GM19467 (cell line): ENCODE data around the gene FZD7.

Experiments
- ATAC-seq: cut with Tn5 transposase; IDR thresholded peaks from one replicate; pipeline ENCODE4 v1.9.1; 2021; ENCODE audit warnings: mild to moderate bottlenecking, moderate library complexity; ENCODE audit not compliant: unreplicated experiment

The FZD7 gene

GRCh38 chr2:202064881-202065230 is 31.2 kb downstream of the FZD7 start:
- ATAC-seq = no peak

GRCh38 chr2:202065876-202066275 is 32.2 kb downstream of the FZD7 start:
- no peak for ATAC-seq

- ATAC-seq = no peak
These were observed 33.2 kb downstream of the FZD7 start for GRCh38 chr2:202066875-202067274.

- ATAC-seq = no peak
These were observed 33.9 kb downstream of the FZD7 start for GRCh38 chr2:202067589-202067988.

- no peak for ATAC-seq
These were observed 35.8 kb downstream of the FZD7 start for GRCh38 chr2:202069170-202070067.

- ATAC-seq = no peak
These were observed 37.5 kb downstream of the FZD7 start for GRCh38 chr2:202071107-202071506.

- ATAC-seq = no peak
These were observed 38.6 kb downstream of the FZD7 start for GRCh38 chr2:202072226-202072625.

- ATAC-seq = no peak
These were observed 39.2 kb downstream of the FZD7 start, which contains the start of gene KIAA2012 for GRCh38 chr2:202072737-202073401. TSS of gene KIAA2012 (plus strand) at chr2:202073255. CDS start at chr2:202073628, 373 bp downstream.

- ATAC-seq = no peak
These were observed 40.7 kb downstream of the FZD7 start for GRCh38 chr2:202074324-202074723.

GRCh38 chr2:202079310-202079709 is 45.7 kb downstream of the FZD7 start:
- ATAC-seq = no peak

- ATAC-seq = no peak
These were observed 50.6 kb downstream of the FZD7 start for GRCh38 chr2:202084265-202084664.
